Measurements from ENCODE around the gene TTLL9. TPM values are rescaled to one million over a fixed set of nuclear protein-coding genes. Genes with fewer than 3 reads are reported as not detected.
"Not testable (repeated sequence)": the region's sequence is repeated elsewhere in the genome, so short reads cannot be mapped to it uniquely, and the experiment has no call there.

The TTLL9 gene
- total and polyA plus RNA-seq, 2 experiments from 2014 or later = 0.09 to 0.15 TPM

DNA sequence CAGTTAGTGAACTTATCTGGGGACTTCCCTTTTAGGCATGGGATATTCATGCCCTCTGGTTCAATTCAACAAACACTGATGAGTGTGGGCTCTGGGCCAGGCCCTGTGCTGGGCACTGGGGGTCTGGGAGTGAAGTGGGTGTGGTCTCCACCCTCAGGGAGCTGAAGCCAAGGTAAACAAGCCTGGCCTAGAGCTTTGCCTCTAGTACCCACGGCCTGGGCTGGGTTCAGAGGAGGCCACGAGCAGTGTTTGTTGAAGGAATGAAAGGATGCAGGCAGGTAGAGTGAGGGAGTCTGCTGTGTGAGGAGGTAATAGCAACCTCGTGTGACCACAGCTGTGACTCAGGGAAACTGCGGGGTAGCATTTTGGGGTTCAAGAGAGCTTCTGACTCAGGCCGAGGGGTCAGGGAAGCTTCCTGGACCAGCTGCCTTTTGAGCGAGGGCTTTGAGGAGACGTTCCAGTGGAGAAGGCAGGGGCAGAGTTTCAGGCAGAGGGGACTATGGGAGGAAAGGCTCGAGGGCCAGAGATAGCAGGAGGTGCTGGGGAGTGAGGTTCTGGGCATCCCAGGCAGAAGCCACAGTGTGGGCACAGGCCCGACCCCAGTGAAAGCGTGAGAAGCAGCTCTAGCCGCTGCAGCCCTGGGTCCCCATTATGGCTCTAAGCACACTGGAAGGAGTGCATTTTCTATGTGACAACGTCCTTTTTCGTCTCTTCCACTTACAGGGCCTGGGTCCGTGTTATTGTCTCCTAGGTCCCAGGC is 45.7 kb upstream of the TTLL9 start:
- no peak for DNase-seq (ENCODE audit: low read depth in 1 of 2, low spot score in 1 of 2)
- H3K27ac ChIP-seq = no peak overlapping the region
- no peak for TF ChIP-seq CTCF (IDR thresholded peaks at IDR 0.05; ENCODE audit: low read depth, low read length)
- H3K9me3 ChIP-seq (ENCODE audit: low read depth) = no peaks in the 10 kb centered on the region
- peaks cover 6% of the 10 kb centered on the region for H3K4me1 ChIP-seq (ENCODE audit: low read depth)
- no peaks in the 10 kb centered on the region for H3K36me3 ChIP-seq
- no peak overlapping the region for H3K4me3 ChIP-seq
- no peaks in the 10 kb centered on the region for H3K27me3 ChIP-seq

- H3K9me3 ChIP-seq (ENCODE audit: low read depth) = no peaks in the 10 kb centered on the region
- H3K36me3 ChIP-seq = no peaks in the 10 kb centered on the region
- H3K27me3 ChIP-seq = no peaks in the 10 kb centered on the region
- no peak for DNase-seq (ENCODE audit: low read depth in 1 of 2, low spot score in 1 of 2)
- H3K4me1 ChIP-seq (ENCODE audit: low read depth) = peaks cover 6% of the 10 kb centered on the region
- H3K4me3 ChIP-seq = no peak overlapping the region
- TF ChIP-seq CTCF (IDR thresholded peaks at IDR 0.05; ENCODE audit: low read depth, low read length) = no peak
- H3K27ac ChIP-seq = no peak overlapping the region
These were observed 44.4 kb upstream of the TTLL9 start for GRCh38 chr20:31826074-31826473.

DNA sequence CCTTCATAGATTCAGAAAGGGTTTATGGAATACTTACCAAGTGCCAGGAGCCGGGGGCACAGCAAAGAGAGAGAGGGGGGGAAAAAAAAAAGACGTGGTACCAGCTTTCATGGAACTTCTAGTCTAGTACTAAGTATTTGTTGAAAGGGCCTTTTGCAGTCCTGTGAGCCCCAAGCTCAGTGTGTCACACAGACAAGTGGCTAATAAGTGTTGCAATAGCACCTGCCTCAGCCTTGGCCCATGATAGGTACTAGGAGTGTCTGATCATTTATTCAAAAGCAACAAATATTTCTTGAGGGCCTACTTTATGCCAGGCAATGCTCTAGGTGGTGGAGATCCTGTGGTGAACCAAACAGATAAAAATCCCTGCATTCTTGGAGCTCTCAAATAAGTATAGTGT is 43.4 kb upstream of the TTLL9 start:
- H3K27me3 ChIP-seq = no peaks in the 10 kb centered on the region
- no peak for TF ChIP-seq CTCF (IDR thresholded peaks at IDR 0.05; ENCODE audit: low read depth, low read length)
- H3K4me3 ChIP-seq = no peak overlapping the region
- DNase-seq (ENCODE audit: low read depth in 1 of 2, low spot score in 1 of 2) = no peak
- H3K27ac ChIP-seq = no peak overlapping the region
- H3K36me3 ChIP-seq = no peaks in the 10 kb centered on the region
- H3K9me3 ChIP-seq (ENCODE audit: low read depth) = no peaks in the 10 kb centered on the region
- H3K4me1 ChIP-seq (ENCODE audit: low read depth) = peaks cover 5% of the 10 kb centered on the region

- not testable (repeated sequence) for DNase-seq (ENCODE audit: low read depth in 1 of 2, low spot score in 1 of 2); H3K4me1 ChIP-seq (ENCODE audit: low read depth); H3K4me3 ChIP-seq; H3K27me3 ChIP-seq; H3K9me3 ChIP-seq (ENCODE audit: low read depth); H3K27ac ChIP-seq; H3K36me3 ChIP-seq
These were observed 42.4 kb upstream of the TTLL9 start for GRCh38 chr20:31828016-31828415.

DNA sequence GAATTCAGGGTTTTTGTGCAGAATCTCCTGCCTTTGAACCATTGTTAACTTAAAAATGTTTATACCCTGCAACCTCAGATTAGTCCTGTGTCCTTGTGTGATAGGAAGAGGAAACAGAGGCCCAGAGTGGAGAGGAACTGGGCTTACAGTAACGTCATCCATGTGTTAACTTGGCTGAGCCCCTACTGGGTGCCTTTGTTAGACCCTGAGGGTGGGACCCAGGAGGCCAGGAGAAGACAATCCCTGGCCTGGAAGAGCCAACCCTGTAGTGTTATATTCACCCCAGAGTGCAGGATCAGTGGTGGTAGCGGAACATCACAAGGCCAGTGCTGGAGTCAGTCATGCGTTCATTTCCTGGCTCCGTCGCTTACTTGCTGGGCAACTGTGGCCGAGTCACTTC is 40.7 kb upstream of the TTLL9 start:
- Histone ChIP-seq H3K4me3 (no peak overlapping the region), H3K27me3 (no peaks in the 10 kb centered on the region), H3K27ac (no peak overlapping the region), H3K9me3 (ENCODE audit: low read depth) (no peaks in the 10 kb centered on the region), H3K36me3 (no peaks in the 10 kb centered on the region), H3K4me1 (ENCODE audit: low read depth) (no peaks in the 10 kb centered on the region)
- DNase-seq (ENCODE audit: low read depth in 1 of 2, low spot score in 1 of 2) = no peak
- TF ChIP-seq CTCF (IDR thresholded peaks at IDR 0.05; ENCODE audit: low read depth, low read length) = no peak

- H3K4me3 ChIP-seq = no peak overlapping the region
- H3K27me3 ChIP-seq = no peaks in the 10 kb centered on the region
- DNase-seq (ENCODE audit: low read depth in 1 of 2, low spot score in 1 of 2) = no peak
- no peak overlapping the region for H3K27ac ChIP-seq
- no peak for TF ChIP-seq CTCF (IDR thresholded peaks at IDR 0.05; ENCODE audit: low read depth, low read length)
- no peaks in the 10 kb centered on the region for H3K4me1 ChIP-seq (ENCODE audit: low read depth)
- no peaks in the 10 kb centered on the region for H3K9me3 ChIP-seq (ENCODE audit: low read depth)
- no peaks in the 10 kb centered on the region for H3K36me3 ChIP-seq
These were observed 39.9 kb upstream of the TTLL9 start for GRCh38 chr20:31830406-31830981.
